Middle frontal gyrus (tissue), 1 donor: ENCODE data around the gene LCLAT1.

Experiments used
- DNase-seq: peaks from one replicate; pipeline ENCODE4 v3.0.0-alpha.2; 2015; ENCODE audit warnings: low spot score; ENCODE audit errors: extremely low spot score

LCLAT1 gene

DNA sequence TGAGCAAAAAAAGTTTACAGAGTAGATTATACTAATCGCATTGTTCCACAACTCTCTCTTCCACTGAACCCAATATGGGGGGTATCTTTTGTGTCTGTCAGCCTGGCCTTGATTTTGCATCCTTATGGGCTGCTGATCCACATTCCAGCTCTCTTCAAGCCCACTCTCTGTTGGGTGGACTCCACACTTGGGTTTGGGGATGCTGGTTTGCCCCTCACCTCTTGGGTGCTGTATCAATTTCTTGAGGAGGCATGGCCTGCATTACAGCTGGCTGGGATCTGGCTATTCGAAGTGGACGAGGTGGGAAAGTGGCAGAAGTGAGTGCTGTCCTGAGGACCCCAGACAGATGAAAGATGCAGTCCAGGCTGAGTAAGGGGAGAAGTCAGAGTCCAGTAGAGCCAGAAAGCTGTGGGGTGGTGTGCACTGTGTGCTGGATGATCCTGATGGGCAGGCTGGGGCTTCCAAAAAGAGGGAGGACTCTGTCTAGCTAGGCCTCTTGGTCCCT, 218.8 kb downstream of the LCLAT1 start:
- DNase-seq: no peak

DNA sequence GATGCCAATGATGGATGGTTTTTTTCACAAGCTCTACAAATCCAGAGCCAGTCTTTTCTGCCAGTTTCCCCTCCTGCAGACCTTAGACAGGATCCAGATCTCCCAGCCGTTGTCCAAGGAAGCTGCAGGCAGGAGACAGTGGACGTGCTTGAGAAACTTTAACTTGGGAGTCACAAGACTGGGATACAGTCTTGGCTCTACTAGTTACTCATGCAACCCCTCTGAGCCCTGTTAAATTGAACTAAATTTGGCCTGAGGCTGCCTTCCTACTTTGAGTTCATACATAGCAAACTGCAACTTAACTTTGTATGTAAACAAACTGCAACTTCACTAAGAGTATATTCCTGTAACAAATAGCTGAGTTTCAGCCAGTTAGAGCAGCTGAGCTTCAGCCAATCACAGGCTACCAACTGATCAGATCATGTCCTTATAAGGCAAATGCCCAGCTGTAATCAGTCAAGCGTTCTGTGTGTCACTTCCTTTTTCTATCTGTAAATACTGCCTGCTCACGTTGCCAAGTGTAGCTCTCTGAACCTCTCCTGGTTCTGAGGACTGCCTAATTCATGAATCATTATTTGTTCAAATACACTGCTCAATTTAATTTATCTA, 219.3 kb downstream of the LCLAT1 start:
- DNase-seq: no peak

DNA sequence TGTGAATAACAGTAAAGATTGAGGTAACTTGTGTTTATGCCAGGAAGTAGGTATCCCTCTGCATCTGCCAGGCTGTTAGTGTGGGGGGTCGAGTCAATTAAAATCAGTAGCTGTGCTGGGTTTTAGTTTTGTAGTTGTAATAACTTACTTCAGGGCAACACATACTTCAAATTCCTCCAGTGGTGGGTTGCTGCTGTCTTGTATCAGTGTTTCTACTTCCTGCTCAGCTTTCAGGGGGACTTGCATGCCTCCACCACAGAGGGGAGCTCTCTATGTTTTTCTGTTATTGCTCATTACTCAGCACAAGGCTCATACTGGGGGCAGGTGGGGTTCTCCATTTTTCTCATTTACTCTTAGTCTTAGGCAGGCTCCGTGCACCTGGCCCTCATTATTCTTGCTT, 223.4 kb downstream of the LCLAT1 start:
- DNase-seq: no peak

DNA sequence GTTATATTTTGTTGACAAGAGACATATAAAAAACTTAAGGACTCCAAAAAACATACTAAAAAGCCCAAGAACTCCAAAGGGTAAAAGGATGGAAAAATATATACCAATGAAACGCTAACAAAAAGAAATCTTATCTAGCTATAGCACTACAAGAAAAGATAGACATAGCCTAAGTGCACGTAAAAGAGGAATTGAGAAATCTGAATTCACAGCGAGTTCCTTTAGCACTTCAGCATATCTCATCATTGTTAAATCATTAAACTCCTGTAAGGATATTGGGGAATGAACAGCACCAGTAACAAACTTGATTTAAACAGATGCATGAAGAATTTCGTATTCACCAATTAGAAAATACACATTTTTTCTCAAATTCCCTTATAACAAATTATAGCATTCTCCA, 226.1 kb downstream of the LCLAT1 start:
- DNase-seq: no peak

DNA sequence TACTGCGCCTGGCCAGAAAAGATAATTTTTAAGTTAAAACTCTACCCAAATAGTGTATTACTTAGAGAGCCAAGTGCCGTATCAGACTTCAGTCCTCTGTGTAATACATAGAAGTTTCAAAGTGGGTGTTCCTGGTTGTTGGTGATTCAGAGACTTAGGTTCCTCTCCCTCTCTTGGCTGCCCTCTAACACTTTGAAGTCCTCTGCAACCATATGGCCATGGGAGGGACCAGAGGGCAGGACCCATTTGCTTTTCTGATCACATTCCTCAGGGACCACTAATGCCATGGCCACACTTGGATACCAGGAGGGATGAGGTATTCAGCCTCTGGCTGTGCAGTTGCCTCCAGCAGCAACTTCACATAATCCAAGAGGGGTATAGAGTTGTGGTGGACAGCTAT, 228.7 kb downstream of the LCLAT1 start:
- DNase-seq: no peak

DNA sequence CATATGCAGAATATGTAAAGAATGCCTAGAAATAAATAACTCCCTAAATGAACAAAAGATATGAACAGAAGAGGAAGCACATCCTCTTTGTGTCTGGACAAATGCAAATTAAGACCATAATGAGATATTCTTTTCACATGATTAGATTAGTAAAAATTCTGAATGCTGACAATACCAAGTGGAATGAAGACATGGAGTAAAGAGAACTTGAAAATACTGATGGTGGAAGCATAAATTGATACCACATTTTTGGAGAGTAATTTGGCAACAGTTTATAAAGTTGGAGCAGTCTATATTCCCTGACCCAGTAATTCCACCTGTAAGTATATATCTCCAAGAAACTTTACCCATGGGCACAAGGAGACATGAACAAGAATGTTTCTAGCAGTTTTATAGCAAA, 230.2 kb downstream of the LCLAT1 start:
- no peak for DNase-seq

DNA sequence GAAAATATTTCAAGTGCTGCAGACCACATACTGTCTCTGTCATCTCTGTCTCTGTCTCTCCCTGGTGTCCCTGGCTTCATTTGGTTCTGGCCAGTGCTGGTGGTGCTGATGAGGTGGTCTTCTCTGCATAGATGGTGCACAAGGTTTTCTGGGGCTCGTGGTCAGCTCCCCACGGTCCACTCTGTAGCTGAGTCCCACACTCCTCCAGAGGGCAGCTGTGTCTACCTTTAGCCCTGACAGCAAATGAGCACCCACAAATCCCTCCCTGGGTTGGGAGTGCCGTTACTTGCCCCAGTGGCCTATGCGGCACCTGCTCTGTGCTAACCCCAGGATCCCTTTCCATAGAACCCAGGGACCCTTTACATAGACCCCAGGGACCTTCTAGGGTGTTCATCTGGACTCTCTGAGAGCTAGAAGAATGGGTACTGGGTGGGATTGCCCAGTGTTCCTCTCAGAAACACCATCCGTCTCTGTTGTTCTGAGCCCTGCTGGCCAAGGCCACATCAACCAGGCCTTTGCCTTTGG, 230.9 kb downstream of the LCLAT1 start:
- no peak for DNase-seq

DNA sequence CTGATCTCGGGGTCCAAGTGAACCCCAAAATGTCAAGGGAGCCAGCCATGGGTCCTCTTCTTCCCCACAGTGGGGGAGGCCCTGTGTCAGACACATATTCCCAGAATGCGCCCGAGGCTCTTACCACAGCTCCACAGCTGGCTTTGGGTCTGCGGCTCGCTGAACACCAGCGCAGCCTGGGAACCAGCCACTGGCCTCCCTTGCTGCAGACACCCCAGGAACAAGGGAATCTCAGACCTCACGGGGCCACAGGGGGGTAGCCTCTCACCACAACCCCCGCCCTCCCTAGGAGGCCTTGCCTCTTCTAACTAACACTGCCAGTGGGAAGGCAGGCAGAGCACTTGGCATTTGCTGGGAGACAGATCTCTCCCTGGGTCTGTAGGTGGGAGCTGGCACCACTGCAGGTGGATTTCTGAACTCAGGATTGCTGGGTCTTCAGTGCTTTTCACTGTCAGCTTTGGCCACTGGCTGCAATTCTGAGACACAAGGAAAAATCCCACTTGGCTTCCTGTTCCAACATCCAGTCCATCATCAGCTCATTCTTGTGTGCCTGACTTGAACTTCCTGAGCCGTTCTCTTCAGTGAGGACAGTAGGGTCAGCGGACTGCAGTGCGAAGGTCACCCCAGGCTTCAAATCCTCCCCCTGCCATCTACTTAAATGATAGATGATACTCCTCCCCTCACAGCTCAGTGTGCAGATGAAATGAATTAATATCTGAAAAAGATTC, 231.5 kb downstream of the LCLAT1 start:
- DNase-seq: no peak

DNA sequence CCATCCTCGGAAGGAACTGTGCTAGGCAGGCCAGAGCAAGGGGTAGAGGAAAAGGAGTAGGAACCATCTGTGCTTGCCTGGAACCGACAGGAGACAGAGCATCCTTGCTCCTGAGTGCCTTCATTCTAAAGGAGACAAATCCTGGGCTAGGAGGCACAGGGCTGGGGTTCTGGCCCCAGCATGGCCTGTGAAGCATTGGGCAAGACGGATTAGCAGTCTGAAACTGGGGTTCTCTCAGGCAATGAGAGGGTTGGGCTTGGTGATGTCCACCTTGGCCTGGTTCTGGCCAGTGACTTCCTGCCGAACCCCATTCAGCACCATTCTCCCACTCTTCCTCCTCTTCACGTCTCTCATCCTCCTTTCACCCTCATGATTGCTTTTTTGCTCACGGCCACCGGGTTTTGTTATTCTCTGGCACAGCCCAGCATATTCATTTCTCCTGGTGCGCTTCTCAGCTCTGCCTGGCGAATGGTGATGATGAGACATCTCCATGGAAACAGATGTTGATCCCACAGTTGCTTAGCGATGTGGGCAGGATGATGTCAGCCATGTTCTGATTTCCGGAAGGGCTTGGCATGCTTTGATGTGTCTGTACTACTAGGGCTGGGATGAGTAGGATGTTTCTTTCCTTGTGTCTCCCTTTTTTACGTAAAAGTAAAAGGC, 232.5 kb downstream of the LCLAT1 start:
- DNase-seq: peak; percentile 73

DNA sequence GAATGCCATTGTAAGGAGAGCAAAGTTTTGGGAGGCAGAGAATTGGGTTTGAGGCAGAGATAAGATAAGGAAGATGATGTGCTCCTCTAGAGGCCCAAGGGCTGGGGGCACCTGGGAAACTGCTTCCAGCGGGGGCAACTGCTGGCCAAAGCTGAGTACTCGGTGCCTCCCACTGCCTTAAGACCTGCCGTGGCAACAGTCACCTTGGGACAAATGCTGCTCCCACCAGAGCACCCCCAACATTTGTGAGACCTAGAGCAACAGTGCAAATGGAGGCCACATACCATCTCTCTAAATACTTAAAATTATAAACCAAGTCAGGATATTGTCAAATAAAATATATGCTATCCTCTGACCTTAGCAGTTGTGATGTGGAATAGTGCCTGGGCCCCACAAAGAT, 233.1 kb downstream of the LCLAT1 start:
- no peak for DNase-seq

DNA sequence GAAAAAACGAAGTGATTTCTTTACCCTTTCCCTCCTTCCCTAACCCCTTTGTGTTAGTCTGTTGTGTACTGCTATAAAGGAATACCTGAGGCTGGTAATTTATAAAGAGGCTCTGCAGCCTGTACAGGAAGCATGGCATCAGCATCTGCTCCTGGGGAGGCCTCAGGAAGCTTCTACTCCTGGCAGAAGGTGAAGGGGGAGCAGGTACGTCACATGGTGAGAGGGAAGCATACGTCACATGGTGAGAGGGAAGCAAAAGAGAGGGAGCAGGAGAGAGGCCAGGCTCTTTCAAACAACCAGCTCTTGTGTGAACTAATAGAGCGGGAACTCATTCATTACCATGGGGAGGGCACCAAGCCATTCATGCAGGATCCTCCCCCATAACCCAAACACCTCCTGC, 234.0 kb downstream of the LCLAT1 start:
- no peak for DNase-seq

DNA sequence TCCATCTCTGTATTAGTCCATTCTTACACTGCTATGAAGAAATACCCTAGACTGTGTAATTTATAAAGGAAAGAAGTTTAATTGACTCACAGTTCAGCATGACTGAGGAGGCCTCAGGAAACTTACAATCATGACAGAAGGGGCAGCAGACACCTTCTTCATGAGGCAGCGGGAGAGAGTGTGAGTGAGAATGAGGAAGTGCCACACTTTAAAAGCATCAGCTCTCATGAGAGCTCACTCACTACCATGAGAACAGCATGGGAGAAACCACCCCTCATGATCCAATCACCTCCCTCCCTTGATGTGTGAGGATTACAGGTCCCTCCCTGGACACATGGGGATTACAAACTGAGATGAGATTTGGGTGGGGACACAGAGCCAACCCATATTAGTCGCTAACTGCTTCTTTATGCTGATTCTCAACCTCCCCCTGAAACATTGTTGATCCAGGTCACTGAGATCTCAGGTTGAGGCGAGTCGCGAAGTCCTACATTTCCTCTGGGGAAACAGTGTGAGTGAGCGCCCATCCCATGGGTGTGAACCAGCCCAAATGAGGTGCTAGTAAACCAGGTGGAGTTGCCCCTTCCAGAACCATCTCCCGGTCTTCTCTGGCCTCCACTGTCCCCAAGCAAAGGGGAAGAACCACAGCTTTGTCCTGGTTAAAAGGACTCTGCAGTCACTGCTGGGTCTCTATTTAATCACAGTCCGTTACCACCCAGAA, 236.3 kb downstream of the LCLAT1 start:
- no peak for DNase-seq

DNA sequence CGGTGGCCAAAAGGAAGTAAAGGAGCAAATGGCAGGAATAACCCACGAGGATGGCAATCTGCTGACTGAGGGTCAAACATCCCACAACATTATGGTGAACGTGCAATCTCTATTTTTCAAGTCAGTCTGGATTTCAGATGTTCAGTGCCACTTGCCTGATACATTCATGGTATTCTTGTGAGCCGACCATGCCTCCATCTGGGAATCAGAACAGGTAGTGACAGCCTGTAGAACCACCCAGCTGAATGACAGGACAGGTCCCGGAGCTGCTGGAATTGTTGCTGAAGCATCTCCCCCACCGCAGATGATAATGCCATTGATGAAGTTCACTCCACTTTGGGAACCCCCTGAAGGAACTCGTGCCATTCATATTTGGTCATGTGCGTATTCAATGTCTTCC, 237.0 kb downstream of the LCLAT1 start:
- no peak for DNase-seq

DNA sequence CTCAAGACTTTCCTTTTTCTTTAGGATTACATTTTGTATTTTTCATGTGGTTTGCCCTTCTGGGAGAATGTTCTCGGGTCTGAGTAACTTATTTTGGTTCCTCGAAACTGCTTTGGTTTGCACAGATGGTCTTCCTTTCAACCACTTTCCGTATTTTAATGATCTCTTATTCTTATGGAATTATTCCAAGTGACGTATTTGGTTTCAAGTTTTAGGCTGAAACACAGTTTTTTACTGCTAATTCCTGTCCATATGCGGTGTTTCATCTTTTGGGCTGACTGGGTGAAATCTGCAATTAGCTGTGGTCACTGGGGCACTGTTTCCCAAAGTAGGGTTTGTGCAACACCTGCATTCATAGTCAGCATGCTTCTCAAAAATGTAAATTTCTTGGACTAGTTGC, 237.5 kb downstream of the LCLAT1 start:
- no peak for DNase-seq

DNA sequence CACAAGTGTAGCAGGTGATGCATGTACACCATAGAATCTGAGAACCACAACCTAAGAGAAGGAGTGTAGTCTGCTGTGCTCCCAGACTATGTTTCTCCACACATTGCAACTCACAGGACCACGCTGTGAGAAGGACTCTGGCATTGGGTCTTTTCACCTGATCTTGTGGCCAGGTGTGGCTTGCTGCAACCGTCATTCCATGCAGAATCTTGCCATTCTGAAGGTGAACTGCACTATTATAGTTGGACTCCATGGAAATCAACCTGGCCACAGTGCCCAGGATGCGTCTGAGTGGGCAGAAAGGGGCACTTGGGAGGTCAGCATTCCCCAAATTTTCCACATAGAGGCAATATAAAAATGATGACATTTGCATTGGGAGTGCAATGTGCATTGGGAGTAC, 237.9 kb downstream of the LCLAT1 start:
- DNase-seq: no peak

DNA sequence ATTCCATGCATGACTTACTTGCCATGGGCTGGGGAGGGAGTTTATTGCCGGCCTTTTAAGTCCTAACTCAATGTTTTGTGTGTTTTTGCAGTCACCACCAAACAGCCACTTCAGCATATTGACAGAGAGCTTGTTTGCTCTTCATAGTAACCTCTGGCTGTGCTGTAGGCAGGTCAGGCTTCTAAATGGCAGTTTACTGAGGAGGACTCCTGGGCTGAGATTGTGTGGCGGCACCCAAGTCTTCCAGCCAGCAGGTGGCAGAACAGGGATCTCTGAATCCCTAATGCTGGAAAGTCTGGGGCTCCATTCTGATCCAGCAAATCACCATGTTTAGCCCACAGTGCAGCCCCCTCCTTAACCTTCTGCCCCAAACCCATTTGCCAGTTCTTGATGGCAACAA, 239.0 kb downstream of the LCLAT1 start:
- no peak for DNase-seq

DNA sequence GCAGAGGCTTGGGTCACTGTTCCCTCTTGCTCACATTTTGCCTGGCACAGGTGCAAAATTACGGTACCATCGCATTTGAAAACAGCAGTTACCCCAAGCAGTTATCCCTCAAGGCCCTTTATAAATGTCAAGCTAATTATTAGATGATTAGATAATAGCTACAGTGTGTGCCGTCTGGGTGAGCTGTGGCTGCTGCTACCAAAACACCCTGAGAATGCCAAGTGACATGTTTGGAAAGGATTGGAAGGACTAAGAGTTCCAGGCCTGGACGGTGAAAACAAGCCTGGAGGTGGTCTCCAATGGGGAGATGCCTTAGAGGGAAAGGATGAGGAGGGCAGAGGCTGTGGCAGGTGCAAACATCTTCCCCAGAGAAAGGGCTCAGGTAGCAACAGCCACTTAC, 239.6 kb downstream of the LCLAT1 start:
- DNase-seq: no peak

DNA sequence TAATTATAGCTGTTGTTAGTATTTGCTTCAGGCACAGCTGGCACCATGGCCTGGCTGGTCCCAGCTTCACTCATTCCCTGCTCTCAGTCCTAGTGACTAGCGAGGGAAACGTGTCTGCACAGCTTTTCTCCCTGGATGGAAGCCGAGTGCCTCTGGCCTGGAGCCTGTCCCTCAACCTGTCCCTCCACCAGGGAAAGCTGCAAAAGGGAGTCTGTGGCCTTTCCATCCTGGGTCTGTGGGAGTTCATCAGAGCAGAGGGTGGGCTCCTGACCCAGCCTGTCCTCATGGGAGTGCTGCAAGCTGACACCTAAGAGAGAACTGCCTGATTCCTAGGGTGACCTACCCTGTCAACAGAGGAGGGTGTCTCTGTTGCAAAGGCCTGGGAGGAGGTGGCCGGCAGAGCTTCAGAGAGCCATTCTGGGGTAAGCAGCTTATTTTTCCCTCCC, 241.9 kb downstream of the LCLAT1 start:
- DNase-seq: no peak

DNA sequence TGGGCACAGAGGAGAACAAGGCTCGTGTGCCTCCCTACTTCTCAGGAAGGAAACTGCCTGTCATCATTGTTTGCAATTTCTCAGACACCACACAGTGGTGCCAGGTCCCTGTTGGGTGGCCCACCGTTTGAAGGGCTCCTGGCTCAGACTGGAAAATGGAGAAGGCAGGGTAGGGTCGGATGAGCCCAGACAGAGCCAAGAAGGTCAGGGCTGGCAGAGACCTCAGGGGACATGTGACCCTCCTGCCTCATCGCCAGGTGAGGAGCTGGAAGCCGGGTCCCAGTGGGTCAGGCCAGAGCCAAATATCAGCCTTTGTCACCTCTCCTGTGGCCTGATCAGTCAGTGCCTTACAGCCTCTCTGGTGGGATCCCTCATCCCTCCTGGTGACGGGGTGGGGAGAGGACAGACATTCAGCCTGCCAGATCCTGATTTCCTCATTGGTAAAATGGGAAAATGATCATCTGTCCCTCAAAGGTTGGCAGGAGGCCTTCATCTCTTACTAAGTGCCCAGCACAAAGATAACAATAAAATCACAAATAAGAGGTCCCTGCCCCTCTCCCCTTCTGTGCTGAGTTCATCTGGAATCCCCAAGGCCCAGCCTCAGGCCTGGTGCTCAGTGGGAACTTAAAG, 242.6 kb downstream of the LCLAT1 start:
- DNase-seq: no peak

DNA sequence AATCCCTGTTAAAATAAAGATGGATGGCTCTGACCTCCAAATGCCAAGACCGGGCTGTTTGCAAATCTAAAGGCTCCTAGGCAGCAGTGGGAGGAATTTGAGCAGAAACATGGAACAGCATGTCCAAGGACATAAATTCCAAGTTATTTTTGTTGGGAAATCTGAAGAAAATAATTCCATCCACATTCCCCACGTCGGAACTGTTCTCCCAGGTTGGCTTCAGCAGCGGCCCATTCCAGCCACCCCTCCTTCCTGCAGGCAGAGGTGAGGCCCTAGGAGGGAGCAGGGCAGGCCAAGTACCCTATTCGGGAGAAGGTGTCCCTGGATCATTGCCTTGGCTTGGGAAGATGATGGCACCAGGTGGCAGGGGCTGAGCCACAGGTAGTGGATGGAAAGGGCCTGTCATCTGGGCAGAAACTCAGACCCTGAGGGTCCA, 243.1 kb downstream of the LCLAT1 start:
- DNase-seq: no peak
